DMS153 treated with DMSO at 0.1 percent for 48 hours (cell line): ENCODE measurements around the gene CBR3.

Experiments
- DNase-seq: peaks from one replicate; lab custom pipeline; 2025; ENCODE audit not compliant: unreplicated experiment; lab: John Stamatoyannopoulos, UW

The CBR3 gene

DNA sequence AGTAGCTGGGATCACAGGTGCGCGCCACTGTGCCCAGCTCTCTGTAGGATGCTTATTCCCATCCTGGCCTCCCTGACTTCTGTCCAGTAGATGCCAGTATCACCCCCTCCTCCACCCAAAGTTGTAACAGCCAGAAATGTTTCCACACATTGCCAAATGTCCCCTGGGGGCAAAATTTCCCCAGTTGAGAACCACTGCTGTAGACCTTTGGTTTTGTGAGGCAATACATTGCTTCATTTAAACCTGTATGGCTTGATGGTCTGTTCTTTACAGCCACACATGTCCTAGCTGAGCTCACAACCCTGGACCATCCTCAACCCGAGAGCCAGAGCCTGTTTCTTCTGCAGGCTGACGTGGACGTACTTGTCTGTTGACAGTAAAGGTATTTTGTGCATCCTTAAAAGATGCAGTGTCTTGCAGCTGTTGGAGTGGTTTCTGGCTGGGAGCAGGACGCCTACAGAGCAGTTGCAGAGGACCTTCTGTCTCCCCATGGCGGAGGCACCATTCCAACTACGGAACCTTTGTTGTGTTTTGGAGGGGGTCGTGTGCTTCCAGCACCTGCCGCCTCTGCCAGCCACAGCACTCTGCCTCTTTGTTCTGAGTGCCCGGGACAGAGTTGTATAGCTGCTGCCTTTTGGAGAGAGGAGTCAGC lies 48.4 kb downstream of the CBR3 start:
- no peak for DNase-seq

- DNase-seq: no peak
These were observed 49.7 kb downstream of the CBR3 start for GRCh38 chr21:36184545-36184944.

- DNase-seq: no peak
These were observed 50.6 kb downstream of the CBR3 start for GRCh38 chr21:36185523-36185922.

GRCh38 chr21:36186081-36186480 lies 51.2 kb downstream of the CBR3 start:
- no peak for DNase-seq

GRCh38 chr21:36186506-36187399 lies 51.9 kb downstream of the CBR3 start:
- no peak for DNase-seq

GRCh38 chr21:36188081-36188681 lies 53.3 kb downstream of the CBR3 start:
- peak; percentile 79 for DNase-seq

DNA sequence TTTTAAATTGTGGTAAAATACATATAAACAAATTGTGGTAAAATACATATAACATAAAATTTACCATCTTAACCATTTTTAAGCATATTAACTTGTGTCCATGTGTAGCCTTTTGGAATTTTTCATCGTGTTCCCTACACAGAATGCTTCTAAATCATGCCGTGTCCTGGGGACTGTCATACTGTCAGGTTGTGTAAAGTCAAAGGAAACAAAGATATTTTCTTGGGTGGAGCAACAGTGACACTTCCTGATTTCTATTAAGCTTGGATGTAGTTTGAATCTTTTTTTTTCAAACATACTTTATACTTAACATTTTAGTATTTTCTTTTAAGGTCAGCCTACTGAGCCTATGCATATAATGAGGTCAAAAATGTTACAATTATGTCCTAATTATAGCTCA lies 54.1 kb downstream of the CBR3 start:
- no peak for DNase-seq

- DNase-seq: no peak
These were observed 55.9 kb downstream of the CBR3 start for GRCh38 chr21:36190736-36191135.

DNA sequence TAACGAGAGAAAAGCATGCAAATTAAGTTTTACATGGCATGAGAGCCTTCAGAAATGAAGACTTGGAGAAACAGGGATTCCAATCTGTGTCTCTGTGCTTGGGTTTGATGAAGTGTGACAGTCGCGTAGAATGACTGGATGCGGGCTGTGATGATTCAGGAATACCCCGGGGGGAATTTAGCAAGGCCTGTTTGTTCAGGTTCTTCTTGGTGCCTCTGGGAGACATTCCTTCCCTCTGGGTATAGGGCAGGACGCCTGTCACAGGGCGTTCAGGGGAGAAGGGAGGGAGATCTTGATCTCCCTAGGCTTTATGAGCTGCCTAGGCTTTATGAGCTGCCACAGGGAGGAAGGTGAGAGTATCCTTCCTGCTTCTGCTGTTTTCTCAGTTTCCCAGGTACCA lies 58.3 kb downstream of the CBR3 start:
- DNase-seq: no peak

- no peak for DNase-seq
These were observed 59.1 kb downstream of the CBR3 start for GRCh38 chr21:36194024-36194423.

DNA sequence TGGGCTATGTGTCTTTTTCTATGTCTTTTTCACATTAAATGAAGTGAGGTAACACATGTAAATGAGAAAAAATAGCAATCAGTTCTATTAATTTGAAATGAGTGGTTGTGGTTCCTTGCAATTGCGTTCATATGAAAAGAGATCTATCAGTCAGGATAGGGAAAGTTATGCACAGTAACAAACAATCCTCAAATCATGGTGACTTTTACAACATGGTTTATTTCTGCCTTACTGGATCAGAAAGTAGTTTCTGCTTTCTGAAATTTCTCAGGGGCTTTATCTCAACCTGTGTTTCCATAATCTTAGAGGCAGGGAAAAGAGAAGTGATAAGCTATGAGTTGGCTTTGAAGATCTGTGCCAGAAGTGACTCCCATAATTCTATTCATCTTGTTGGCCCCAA lies 60.7 kb downstream of the CBR3 start:
- no peak for DNase-seq
